ENCODE data around the gene TEX38.
"Not testable (repeated sequence)": the region's sequence is repeated elsewhere in the genome, so short reads cannot be mapped to it uniquely, and the experiment has no call there.

The TEX38 gene

GRCh38 chr1:46671554-46671953, at the start of gene TEX38:
TSS of gene TEX38 (plus strand) at chr1:46671854. CDS start at chr1:46671935, 81 bp downstream.
- DNase-seq: no peak

GRCh38 chr1:46621930-46622329, 49.7 kb upstream of the TEX38 start:
- no peak for DNase-seq

GRCh38 chr1:46622344-46622743, 49.3 kb upstream of the TEX38 start:
- no peak for DNase-seq

GRCh38 chr1:46623743-46624644, 47.7 kb upstream of the TEX38 start:
- no peak for DNase-seq

- no peak for DNase-seq
These were observed 40.9 kb upstream of the TEX38 start for GRCh38 chr1:46630719-46631118.

GRCh38 chr1:46635205-46635604, 36.4 kb upstream of the TEX38 start:
- no peak for DNase-seq

GRCh38 chr1:46637444-46638083, 34.1 kb upstream of the TEX38 start:
- no peak for DNase-seq

GRCh38 chr1:46638921-46639320, 32.7 kb upstream of the TEX38 start:
- no peak for DNase-seq

GRCh38 chr1:46639547-46639946, 32.1 kb upstream of the TEX38 start:
- no peak for DNase-seq

- DNase-seq: no peak
These were observed 29.5 kb upstream of the TEX38 start for GRCh38 chr1:46642115-46642680.

GRCh38 chr1:46643368-46643775, 28.3 kb upstream of the TEX38 start:
- no peak for DNase-seq

- no peak for DNase-seq
These were observed 25.8 kb upstream of the TEX38 start for GRCh38 chr1:46645815-46646214.

GRCh38 chr1:46646331-46646730, 25.3 kb upstream of the TEX38 start:
- no peak for DNase-seq

GRCh38 chr1:46646844-46647243, 24.8 kb upstream of the TEX38 start:
- no peak for DNase-seq

GRCh38 chr1:46647611-46648010, 24.0 kb upstream of the TEX38 start:
- DNase-seq: no peak

- DNase-seq: no peak
These were observed 21.9 kb upstream of the TEX38 start for GRCh38 chr1:46649764-46650163.

GRCh38 chr1:46650491-46650890, 21.2 kb upstream of the TEX38 start:
- DNase-seq: no peak

- not testable (repeated sequence) for DNase-seq
These were observed 20.5 kb upstream of the TEX38 start for GRCh38 chr1:46651152-46651551.

GRCh38 chr1:46652321-46653100, 19.1 kb upstream of the TEX38 start:
- no peak for DNase-seq

GRCh38 chr1:46653405-46653958, 18.2 kb upstream of the TEX38 start:
- DNase-seq: no peak

- DNase-seq: no peak
These were observed 17.6 kb upstream of the TEX38 start for GRCh38 chr1:46654012-46654411.

GRCh38 chr1:46654698-46655097, 17.0 kb upstream of the TEX38 start:
- DNase-seq: not testable (repeated sequence)

- DNase-seq: no peak
These were observed 15.8 kb upstream of the TEX38 start for GRCh38 chr1:46655848-46656247.

Data from CD4-positive, alpha-beta T cell treated with Interleukin-17A for 4 hours (primary cell).